ENCODE data around the gene CDK13.
A peak's percentile ranks its signal among the peaks of the same experiment; 100 is the strongest.

CDK13 gene

GRCh38 chr7:39948956-39949928 lies 814 bp upstream of the CDK13 start:
- H3K36me3 ChIP-seq (ENCODE audit: control insufficient read depth, insufficient read depth, low read length), result no peaks in the 10 kb centered on the region
- H3K27ac ChIP-seq (ENCODE audit: low read length), result peak overlapping the region; percentile 20
- H3K4me3 ChIP-seq (ENCODE audit: low read length), result peak overlapping the region; percentile 92
- no peaks in the 10 kb centered on the region for H3K9me3 ChIP-seq (ENCODE audit: control insufficient read depth, insufficient read depth, low read length)
- WGBS (ENCODE audit: insufficient coverage, insufficient read length), result no CpG with 5 or more reads among the region's 74 CpGs
- H3K4me1 ChIP-seq (ENCODE audit: control insufficient read depth, insufficient read depth, low read length), result no peaks in the 10 kb centered on the region
- DNase-seq (ENCODE audit: low read depth, low spot score), result peak; percentile 95
- no peaks in the 10 kb centered on the region for H3K27me3 ChIP-seq (ENCODE audit: control insufficient read depth, insufficient read depth, low read length)

GRCh38 chr7:39950473-39951225 lies 593 bp downstream of the CDK13 start:
- WGBS (ENCODE audit: insufficient coverage, insufficient read length), result no CpG with 5 or more reads among the region's 93 CpGs
- H3K36me3 ChIP-seq (ENCODE audit: control insufficient read depth, insufficient read depth, low read length), result no peaks in the 10 kb centered on the region
- no peaks in the 10 kb centered on the region for H3K4me1 ChIP-seq (ENCODE audit: control insufficient read depth, insufficient read depth, low read length)
- H3K27me3 ChIP-seq (ENCODE audit: control insufficient read depth, insufficient read depth, low read length), result no peaks in the 10 kb centered on the region
- no peaks in the 10 kb centered on the region for H3K9me3 ChIP-seq (ENCODE audit: control insufficient read depth, insufficient read depth, low read length)
- H3K4me3 ChIP-seq (ENCODE audit: low read length), result peak overlapping the region; percentile 92
- no peak for DNase-seq (ENCODE audit: low read depth, low spot score)
- H3K27ac ChIP-seq (ENCODE audit: low read length), result no peak overlapping the region

- Histone ChIP-seq H3K27ac (ENCODE audit: low read length) (no peak overlapping the region), H3K27me3 (ENCODE audit: control insufficient read depth, insufficient read depth, low read length) (no peaks in the 10 kb centered on the region), H3K4me3 (ENCODE audit: low read length) (peak overlapping the region; percentile 92), H3K9me3 (ENCODE audit: control insufficient read depth, insufficient read depth, low read length) (no peaks in the 10 kb centered on the region), H3K4me1 (ENCODE audit: control insufficient read depth, insufficient read depth, low read length) (no peaks in the 10 kb centered on the region), H3K36me3 (ENCODE audit: control insufficient read depth, insufficient read depth, low read length) (no peaks in the 10 kb centered on the region)
- no peak for DNase-seq (ENCODE audit: low read depth, low spot score)
- no CpG with 5 or more reads among the region's 79 CpGs for WGBS (ENCODE audit: insufficient coverage, insufficient read length)
Measured at GRCh38 chr7:39951226-39952194, 1.5 kb downstream of the CDK13 start.

GRCh38 chr7:39952374-39952773 lies 2.3 kb downstream of the CDK13 start:
- no CpG with 5 or more reads among the region's 2 CpGs for WGBS (ENCODE audit: insufficient coverage, insufficient read length)
- Histone ChIP-seq H3K4me1 (ENCODE audit: control insufficient read depth, insufficient read depth, low read length) (no peaks in the 10 kb centered on the region), H3K27ac (ENCODE audit: low read length) (no peak overlapping the region), H3K36me3 (ENCODE audit: control insufficient read depth, insufficient read depth, low read length) (no peaks in the 10 kb centered on the region), H3K9me3 (ENCODE audit: control insufficient read depth, insufficient read depth, low read length) (no peaks in the 10 kb centered on the region), H3K4me3 (ENCODE audit: low read length) (peak overlapping the region; percentile 16; the same call in 1 of the 2 replicates), H3K27me3 (ENCODE audit: control insufficient read depth, insufficient read depth, low read length) (no peaks in the 10 kb centered on the region)
- no peak for DNase-seq (ENCODE audit: low read depth, low spot score)

GRCh38 chr7:39952803-39953202 lies 2.7 kb downstream of the CDK13 start:
- no peaks in the 10 kb centered on the region for H3K36me3 ChIP-seq (ENCODE audit: control insufficient read depth, insufficient read depth, low read length)
- DNase-seq (ENCODE audit: low read depth, low spot score), result no peak
- no CpG with 5 or more reads among the region's 3 CpGs for WGBS (ENCODE audit: insufficient coverage, insufficient read length)
- no peak overlapping the region for H3K27ac ChIP-seq (ENCODE audit: low read length)
- no peaks in the 10 kb centered on the region for H3K27me3 ChIP-seq (ENCODE audit: control insufficient read depth, insufficient read depth, low read length)
- H3K4me3 ChIP-seq (ENCODE audit: low read length), result no peak overlapping the region
- no peaks in the 10 kb centered on the region for H3K4me1 ChIP-seq (ENCODE audit: control insufficient read depth, insufficient read depth, low read length)
- H3K9me3 ChIP-seq (ENCODE audit: control insufficient read depth, insufficient read depth, low read length), result no peaks in the 10 kb centered on the region

GRCh38 chr7:39954694-39955093 lies 4.6 kb downstream of the CDK13 start:
- Histone ChIP-seq H3K4me1 (ENCODE audit: control insufficient read depth, insufficient read depth, low read length) (no peaks in the 10 kb centered on the region), H3K4me3 (ENCODE audit: low read length) (no peak overlapping the region), H3K9me3 (ENCODE audit: control insufficient read depth, insufficient read depth, low read length) (no peaks in the 10 kb centered on the region), H3K36me3 (ENCODE audit: control insufficient read depth, insufficient read depth, low read length) (no peaks in the 10 kb centered on the region), H3K27me3 (ENCODE audit: control insufficient read depth, insufficient read depth, low read length) (no peaks in the 10 kb centered on the region), H3K27ac (ENCODE audit: low read length) (no peak overlapping the region)
- WGBS (ENCODE audit: insufficient coverage, insufficient read length), result no CpG with 5 or more reads among the region's 4 CpGs
- no peak for DNase-seq (ENCODE audit: low read depth, low spot score)

GRCh38 chr7:39958038-39958437 lies 8.0 kb downstream of the CDK13 start:
- no peaks in the 10 kb centered on the region for H3K36me3 ChIP-seq (ENCODE audit: control insufficient read depth, insufficient read depth, low read length)
- H3K4me3 ChIP-seq (ENCODE audit: low read length), result no peak overlapping the region
- WGBS (ENCODE audit: insufficient coverage, insufficient read length), result no CpG with 5 or more reads among the region's 3 CpGs
- H3K9me3 ChIP-seq (ENCODE audit: control insufficient read depth, insufficient read depth, low read length), result no peaks in the 10 kb centered on the region
- no peak overlapping the region for H3K27ac ChIP-seq (ENCODE audit: low read length)
- DNase-seq (ENCODE audit: low read depth, low spot score), result no peak
- H3K27me3 ChIP-seq (ENCODE audit: control insufficient read depth, insufficient read depth, low read length), result no peaks in the 10 kb centered on the region
- no peaks in the 10 kb centered on the region for H3K4me1 ChIP-seq (ENCODE audit: control insufficient read depth, insufficient read depth, low read length)

GRCh38 chr7:39967406-39968161 lies 17.5 kb downstream of the CDK13 start:
- no peaks in the 10 kb centered on the region for H3K4me1 ChIP-seq (ENCODE audit: control insufficient read depth, insufficient read depth, low read length)
- no peak overlapping the region for H3K27ac ChIP-seq (ENCODE audit: low read length)
- no peak overlapping the region for H3K4me3 ChIP-seq (ENCODE audit: low read length)
- WGBS (ENCODE audit: insufficient coverage, insufficient read length), result no CpG with 5 or more reads among the region's 2 CpGs
- DNase-seq (ENCODE audit: low read depth, low spot score), result no peak
- no peaks in the 10 kb centered on the region for H3K36me3 ChIP-seq (ENCODE audit: control insufficient read depth, insufficient read depth, low read length)
- no peaks in the 10 kb centered on the region for H3K9me3 ChIP-seq (ENCODE audit: control insufficient read depth, insufficient read depth, low read length)
- no peaks in the 10 kb centered on the region for H3K27me3 ChIP-seq (ENCODE audit: control insufficient read depth, insufficient read depth, low read length)

- no peak for DNase-seq (ENCODE audit: low read depth, low spot score)
- H3K36me3 ChIP-seq (ENCODE audit: control insufficient read depth, insufficient read depth, low read length), result no peaks in the 10 kb centered on the region
- no peaks in the 10 kb centered on the region for H3K27me3 ChIP-seq (ENCODE audit: control insufficient read depth, insufficient read depth, low read length)
- no peaks in the 10 kb centered on the region for H3K4me1 ChIP-seq (ENCODE audit: control insufficient read depth, insufficient read depth, low read length)
- no peak overlapping the region for H3K4me3 ChIP-seq (ENCODE audit: low read length)
- no peak overlapping the region for H3K27ac ChIP-seq (ENCODE audit: low read length)
- WGBS (ENCODE audit: insufficient coverage, insufficient read length), result no CpG with 5 or more reads among the region's 1 CpG
- no peaks in the 10 kb centered on the region for H3K9me3 ChIP-seq (ENCODE audit: control insufficient read depth, insufficient read depth, low read length)
Measured at GRCh38 chr7:39969431-39969830, 19.4 kb downstream of the CDK13 start.

Measured in iPS DF 6.9 (cell line).